ENCODE data around the gene NR1D1.

NR1D1 gene

GRCh38 chr17:40095944-40096791 lies 4.2 kb downstream of the NR1D1 start:
- DNase-seq = peak; percentile 92

- no peak for DNase-seq
Measured at GRCh38 chr17:40095351-40095943, 4.9 kb downstream of the NR1D1 start.

GRCh38 chr17:40094874-40095273 lies 5.5 kb downstream of the NR1D1 start:
- no peak for DNase-seq

- DNase-seq = no peak
Measured at GRCh38 chr17:40093580-40094201, 6.7 kb downstream of the NR1D1 start.

- DNase-seq = no peak
Measured at GRCh38 chr17:40093005-40093579, 7.3 kb downstream of the NR1D1 start.

- no peak for DNase-seq
Measured at GRCh38 chr17:40092581-40092980, 7.8 kb downstream of the NR1D1 start.

GRCh38 chr17:40091691-40092397 lies 8.5 kb downstream of the NR1D1 start:
- no peak for DNase-seq

GRCh38 chr17:40090237-40091119 lies 9.9 kb downstream of the NR1D1 start:
- DNase-seq = no peak

GRCh38 chr17:40089077-40089895 lies 11.1 kb downstream of the NR1D1 start:
- DNase-seq = no peak

GRCh38 chr17:40087903-40088718 lies 12.3 kb downstream of the NR1D1 start:
- DNase-seq = no peak

- no peak for DNase-seq
Measured at GRCh38 chr17:40087049-40087794, 13.2 kb downstream of the NR1D1 start.

- peak; percentile 86 for DNase-seq
Measured at GRCh38 chr17:40086150-40087044, 14.0 kb downstream of the NR1D1 start.

- DNase-seq = no peak
Measured at GRCh38 chr17:40084477-40084876, 15.9 kb downstream of the NR1D1 start.

- DNase-seq = no peak
Measured at GRCh38 chr17:40079545-40079944, 20.8 kb downstream of the NR1D1 start.

- no peak for DNase-seq
Measured at GRCh38 chr17:40076591-40076990, 23.8 kb downstream of the NR1D1 start.

GRCh38 chr17:40075942-40076498 lies 24.4 kb downstream of the NR1D1 start:
- no peak for DNase-seq

- peak; percentile 87 for DNase-seq
Measured at GRCh38 chr17:40075201-40075941, 25.0 kb downstream of the NR1D1 start.

Data from activated effector memory CD4-positive, alpha-beta T cell treated with anti-CD3 and anti-CD28 coated beads, Interleukin-2, amount 50 U/mL, for 16 hours (primary cell).